Tibial nerve (tissue), 4 donors: Measurements from ENCODE around the gene PLCB2.

Source experiments
- CTCF ChIP-seq, 5 experiments: fragments of 200-600 bp in 3 of 5; fragments of 450-650 bp in 2 of 5; sonication (generic) in 3 of 5; IDR thresholded peaks; one replicate each; pipeline ENCODE4 v1.5.1; 2016 to 2019; ENCODE audit warnings: antibody characterized with exemption in 5 of 5, mild to moderate bottlenecking in 3 of 5, moderate library complexity in 2 of 5
- EP300 ChIP-seq, 2 donors: sonication (generic); formaldehyde crosslinking; IDR thresholded peaks; one replicate each; pipeline ENCODE4 v1.6.1; 2017; ENCODE audit warnings: antibody characterized with exemption in 2 of 2, mild to moderate bottlenecking in 1 of 2
- POLR2A ChIP-seq, 2 donors: fragments of 450-650 bp; IDR thresholded peaks; one replicate each; pipeline ENCODE4 v1.6.1; 2017; ENCODE audit warnings: antibody characterized with exemption in 2 of 2, mild to moderate bottlenecking in 2 of 2, moderate library complexity in 2 of 2

GRCh38 chr15:40286794-40287193 is 20.9 kb downstream of the PLCB2 start:
- TF ChIP-seq CTCF (IDR thresholded peaks at IDR 0.05) (no peak), POLR2A (IDR thresholded peaks at IDR 0.05) (no peak), EP300 (IDR thresholded peaks at IDR 0.05) (no peak)
